Nephron (organoid): ENCODE results near the gene SLC9A9.
A peak's percentile ranks its signal among the peaks of the same experiment; 100 is the strongest.

Experiments
- H3K27ac Mint-ChIP-seq, 3 experiments: 2 replicates each; pipeline ENCODE4 v1.8.0; 2020; ENCODE audit warnings: mixed read lengths in 3 of 3, mild to moderate bottlenecking in 2 of 3, moderate library complexity in 1 of 3
- H3K27me3 Mint-ChIP-seq: 2 replicates; pipeline ENCODE4 v1.8.0; 2021; ENCODE audit warnings: low read depth, mild to moderate bottlenecking, moderate library complexity, mixed read lengths
- H3K36me3 Mint-ChIP-seq: 2 replicates; pipeline ENCODE4 v1.8.0; 2020; ENCODE audit warnings: low read depth, mixed read lengths
- H3K4me1 Mint-ChIP-seq: 2 replicates; pipeline ENCODE4 v1.8.0; 2020; ENCODE audit warnings: mixed read lengths
- H3K4me3 Mint-ChIP-seq, 3 experiments: 2 replicates each; pipeline ENCODE4 v1.8.0; 2020; ENCODE audit warnings: mild to moderate bottlenecking in 3 of 3, mixed read lengths in 3 of 3, moderate library complexity in 2 of 3
- H3K9me3 Mint-ChIP-seq: 2 replicates; pipeline ENCODE4 v1.8.0; 2020; ENCODE audit warnings: mixed read lengths
- CTCF ChIP-seq, 3 experiments: fragments of 200-600 bp; sonication (generic); IDR thresholded peaks; one replicate each; pipeline ENCODE4 v1.5.0; 2021; ENCODE audit warnings: antibody characterized with exemption in 3 of 3; ENCODE audit not compliant: unreplicated experiment in 3 of 3

Gene SLC9A9

GRCh38 chr3:143226678-143227291, 621.5 kb downstream of the SLC9A9 start:
- no peak for TF ChIP-seq CTCF (IDR thresholded peaks at IDR 0.05; ENCODE audit: unreplicated experiment in 3 of 3)
- Mint-ChIP-seq H3K27me3 (peaks cover 5% of the 10 kb centered on the region), H3K4me3 (no peak overlapping the region), H3K36me3 (no peaks in the 10 kb centered on the region), H3K4me1 (peaks cover 20% of the 10 kb centered on the region), H3K9me3 (no peaks in the 10 kb centered on the region), H3K27ac (peak overlapping the region in 1 of 3 experiments; percentile 21)

GRCh38 chr3:143224716-143225115, 623.6 kb downstream of the SLC9A9 start:
- Mint-ChIP-seq H3K4me3 (no peak overlapping the region), H3K27me3 (peaks cover 5% of the 10 kb centered on the region), H3K9me3 (no peaks in the 10 kb centered on the region), H3K36me3 (no peaks in the 10 kb centered on the region), H3K4me1 (peaks cover 20% of the 10 kb centered on the region), H3K27ac (peak overlapping the region in 1 of 3 experiments; percentile 32)
- no peak for TF ChIP-seq CTCF (IDR thresholded peaks at IDR 0.05; ENCODE audit: unreplicated experiment in 3 of 3)

GRCh38 chr3:143222981-143223380, 625.3 kb downstream of the SLC9A9 start:
- peaks cover 20% of the 10 kb centered on the region for H3K4me1 Mint-ChIP-seq
- H3K9me3 Mint-ChIP-seq = no peaks in the 10 kb centered on the region
- no peak overlapping the region for H3K4me3 Mint-ChIP-seq
- TF ChIP-seq CTCF (IDR thresholded peaks at IDR 0.05; ENCODE audit: unreplicated experiment in 3 of 3) = no peak
- no peaks in the 10 kb centered on the region for H3K36me3 Mint-ChIP-seq
- H3K27me3 Mint-ChIP-seq = peaks cover 5% of the 10 kb centered on the region
- H3K27ac Mint-ChIP-seq = no peak overlapping the region

- Mint-ChIP-seq H3K27ac (no peak overlapping the region), H3K4me3 (no peak overlapping the region), H3K9me3 (no peaks in the 10 kb centered on the region), H3K4me1 (peaks cover 21% of the 10 kb centered on the region), H3K36me3 (no peaks in the 10 kb centered on the region), H3K27me3 (peaks cover 5% of the 10 kb centered on the region)
- TF ChIP-seq CTCF (IDR thresholded peaks at IDR 0.05; ENCODE audit: unreplicated experiment in 3 of 3) = no peak
These were observed 625.8 kb downstream of the SLC9A9 start for GRCh38 chr3:143222505-143222904.

- TF ChIP-seq CTCF (IDR thresholded peaks at IDR 0.05; ENCODE audit: unreplicated experiment in 3 of 3) = no peak
- H3K4me3 Mint-ChIP-seq = no peak overlapping the region
- H3K27ac Mint-ChIP-seq = no peak overlapping the region
- H3K36me3 Mint-ChIP-seq = no peaks in the 10 kb centered on the region
- peaks cover 27% of the 10 kb centered on the region for H3K4me1 Mint-ChIP-seq
- H3K9me3 Mint-ChIP-seq = no peaks in the 10 kb centered on the region
- no peaks in the 10 kb centered on the region for H3K27me3 Mint-ChIP-seq
These were observed 626.8 kb downstream of the SLC9A9 start for GRCh38 chr3:143221446-143221845.

- no peak for TF ChIP-seq CTCF (IDR thresholded peaks at IDR 0.05; ENCODE audit: unreplicated experiment in 3 of 3)
- no peaks in the 10 kb centered on the region for H3K9me3 Mint-ChIP-seq
- no peak overlapping the region for H3K4me3 Mint-ChIP-seq
These were observed 627.5 kb downstream of the SLC9A9 start for GRCh38 chr3:143220741-143221140.

More at GRCh38 chr3:143220741-143221140, 627.5 kb downstream of the SLC9A9 start:
- Mint-ChIP-seq H3K27me3 (no peaks in the 10 kb centered on the region), H3K27ac (no peak overlapping the region), H3K36me3 (no peaks in the 10 kb centered on the region), H3K4me1 (peaks cover 27% of the 10 kb centered on the region)
